Stimulated activated CD4-positive, alpha-beta T cell treated with anti-CD3 and anti-CD28 coated beads, Interleukin-4, amount 100 ng/mL, for 1 hour (primary cell): ENCODE data around the gene TDRD7.
"Not testable (repeated sequence)": the region's sequence is repeated elsewhere in the genome, so short reads cannot be mapped to it uniquely, and the experiment has no call there.

ENCODE experiments used
- DNase-seq: peaks from one replicate; pipeline ENCODE4 v3.0.0-alpha.2; 2020

TDRD7 gene

GRCh38 chr9:97427885-97428284, 16.0 kb downstream of the TDRD7 start:
- no peak for DNase-seq

- no peak for DNase-seq
Observed at GRCh38 chr9:97430316-97431043, 18.6 kb downstream of the TDRD7 start.

- DNase-seq = no peak
Observed at GRCh38 chr9:97431044-97431441, 19.1 kb downstream of the TDRD7 start.

DNA sequence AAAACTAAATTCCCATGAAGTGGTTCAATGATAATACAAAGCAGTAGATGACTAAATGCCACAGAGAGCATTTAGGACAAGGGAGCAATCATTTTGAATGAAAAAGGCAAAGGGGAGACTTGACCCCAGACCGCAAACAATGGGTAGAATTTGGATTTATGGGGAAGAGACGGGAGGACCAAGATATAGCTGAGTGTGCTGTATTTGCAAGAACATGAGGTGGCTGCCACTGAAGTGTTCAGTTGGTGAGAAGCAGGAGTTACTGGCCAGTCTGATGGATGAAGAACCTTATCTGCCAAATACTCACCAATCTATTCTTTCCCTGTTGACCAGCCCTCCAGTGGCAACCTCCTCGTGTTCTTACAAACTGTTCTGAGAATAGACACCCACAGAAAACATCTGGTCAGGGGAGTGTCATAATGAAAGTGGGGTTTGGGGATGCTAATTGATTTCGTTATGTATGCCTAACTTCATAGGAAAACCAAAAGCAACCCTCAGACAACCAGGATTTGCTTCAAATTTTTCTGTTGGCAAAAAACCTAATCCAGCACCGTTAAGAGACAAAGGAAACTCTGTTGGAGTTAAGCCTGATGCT, 19.8 kb downstream of the TDRD7 start:
- no peak for DNase-seq

DNA sequence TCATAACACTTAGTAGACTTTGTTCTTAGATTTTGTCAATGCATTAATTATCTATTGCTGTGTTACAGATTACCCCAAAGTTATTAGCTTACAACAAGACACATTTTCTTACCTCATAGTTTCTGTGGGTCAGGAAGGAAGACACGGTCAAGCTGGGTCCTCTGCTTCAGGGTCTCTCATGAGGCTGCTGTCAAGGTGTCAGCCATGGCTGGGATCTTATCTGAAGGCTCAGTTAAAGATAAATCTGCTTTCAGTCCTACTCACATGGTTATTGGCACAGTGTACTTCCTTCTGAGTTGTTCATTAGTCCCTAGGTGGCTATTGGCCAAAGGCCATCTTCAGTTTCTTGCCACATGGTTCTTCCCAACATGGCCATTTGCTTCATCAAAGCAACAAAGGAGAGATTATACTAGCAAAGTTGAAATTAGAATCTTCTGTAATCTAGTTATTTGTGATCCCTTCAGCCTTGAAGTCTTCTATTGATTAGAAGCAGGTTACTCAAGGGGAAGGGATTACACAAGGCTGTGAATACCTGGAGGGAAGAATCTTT, 25.2 kb downstream of the TDRD7 start:
- no peak for DNase-seq

DNA sequence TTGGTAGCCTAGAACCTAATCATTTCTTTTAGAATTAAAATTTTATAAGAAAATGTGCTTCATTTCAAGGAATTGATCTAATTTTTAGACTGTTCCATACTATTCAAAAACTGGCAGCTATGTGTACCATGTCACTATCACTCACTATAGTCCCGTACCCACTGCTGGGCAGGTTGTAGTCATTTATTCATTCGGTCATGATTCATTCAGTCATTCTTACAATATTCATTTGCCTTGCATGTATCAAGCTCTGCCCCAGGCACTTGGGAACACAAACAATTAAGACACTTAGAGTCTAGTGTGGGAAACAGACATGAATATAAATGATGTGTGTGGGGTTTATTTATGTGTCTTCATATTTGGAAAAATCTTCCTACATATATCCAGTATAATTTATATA, 26.4 kb downstream of the TDRD7 start:
- no peak for DNase-seq

DNA sequence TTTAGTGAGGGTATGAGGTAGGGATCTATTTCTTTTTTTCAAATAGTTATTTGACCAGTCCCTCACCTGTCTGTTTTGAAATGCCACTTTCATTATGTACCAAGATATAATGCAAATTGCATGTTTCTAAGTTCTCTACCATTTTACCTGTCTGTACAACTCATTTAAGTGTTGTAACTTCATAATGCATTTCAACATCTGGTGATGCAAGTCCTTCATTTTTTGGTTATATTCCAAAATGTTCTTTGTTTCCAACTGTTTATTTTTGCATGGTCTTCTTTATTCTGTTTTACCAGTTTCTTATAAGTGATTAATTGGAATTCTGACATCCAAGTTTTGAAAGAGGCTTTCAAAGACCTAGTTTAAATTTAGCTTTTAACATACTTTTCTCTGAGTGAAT, 26.8 kb downstream of the TDRD7 start:
- DNase-seq = no peak

DNA sequence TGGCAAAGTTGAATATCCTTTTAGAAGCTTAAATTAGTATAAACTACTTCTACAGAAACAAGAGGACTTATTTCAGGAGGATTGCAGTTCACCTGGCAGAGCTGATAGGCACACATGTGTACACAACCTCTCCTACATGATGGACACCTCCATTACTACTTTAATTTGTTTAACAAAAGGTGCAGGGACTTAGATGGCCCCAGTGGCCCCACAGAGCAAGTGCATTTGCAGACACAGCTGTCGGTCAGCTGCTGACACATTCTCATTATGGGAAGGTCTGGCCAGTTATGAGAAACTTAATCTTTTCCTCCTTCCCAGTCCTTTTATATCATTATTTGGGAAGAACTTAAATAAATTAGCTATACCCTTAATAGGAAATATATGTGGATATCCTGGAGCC, 28.3 kb downstream of the TDRD7 start:
- no peak for DNase-seq

DNA sequence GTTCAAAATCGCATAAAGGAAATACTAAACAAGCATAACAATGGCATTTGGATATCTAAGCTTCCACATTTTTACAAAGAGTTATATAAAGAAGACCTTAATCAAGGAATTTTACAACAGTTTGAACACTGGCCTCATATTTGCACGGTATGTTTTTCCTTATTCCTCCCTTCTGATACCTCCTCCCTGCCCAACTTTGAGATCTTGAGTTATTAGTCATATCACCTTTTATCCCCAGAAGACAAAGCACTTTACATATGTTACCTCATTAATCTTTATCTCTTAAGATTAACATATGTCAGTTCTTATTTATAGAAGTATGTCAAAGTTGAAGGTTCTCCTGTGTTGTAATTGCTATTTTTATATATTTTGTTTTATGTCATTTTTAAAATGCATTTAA, 29.8 kb downstream of the TDRD7 start:
- no peak for DNase-seq

- no peak for DNase-seq
Observed at GRCh38 chr9:97445119-97445701, 33.3 kb downstream of the TDRD7 start.

DNA sequence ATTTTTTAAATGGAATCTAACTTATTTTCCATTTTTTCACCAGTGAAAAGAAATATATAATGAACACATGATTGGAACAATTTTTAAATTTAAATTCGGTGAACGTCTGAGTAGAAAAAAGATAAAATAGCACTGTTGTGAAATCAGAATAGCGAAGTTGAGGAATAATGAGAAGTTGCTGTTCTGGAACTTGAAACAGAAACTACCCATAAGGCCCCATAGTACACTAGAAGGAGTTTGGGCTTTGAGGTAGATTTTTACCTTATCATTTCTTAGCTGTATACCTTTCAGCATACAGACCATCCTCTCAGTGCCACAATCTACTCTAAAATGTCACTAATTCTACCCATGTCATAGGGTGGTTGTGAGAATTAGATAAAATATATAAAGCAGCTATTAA, 35.1 kb downstream of the TDRD7 start:
- DNase-seq = no peak

GRCh38 chr9:97453573-97453972, 41.7 kb downstream of the TDRD7 start:
- not testable (repeated sequence) for DNase-seq

DNA sequence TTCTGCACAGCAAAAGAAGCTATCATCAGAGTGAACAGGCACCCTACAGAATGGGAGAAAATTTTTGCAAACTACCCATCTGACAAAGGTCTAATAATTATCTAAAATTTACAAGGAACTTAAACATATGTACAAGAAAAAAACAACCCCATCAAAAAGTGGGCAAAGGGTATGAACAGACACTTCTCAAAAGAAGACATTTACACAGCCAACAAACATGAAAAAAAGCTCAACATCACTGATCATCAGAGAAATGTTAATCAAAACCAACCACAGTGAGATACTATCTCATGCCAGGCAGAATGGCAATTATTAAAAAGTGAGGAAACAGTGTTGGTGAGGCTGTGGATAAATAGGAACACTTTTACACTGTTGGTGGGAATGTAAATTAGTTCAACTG, 44.9 kb downstream of the TDRD7 start:
- not testable (repeated sequence) for DNase-seq

GRCh38 chr9:97459326-97459725, 47.4 kb downstream of the TDRD7 start:
- DNase-seq = no peak

DNA sequence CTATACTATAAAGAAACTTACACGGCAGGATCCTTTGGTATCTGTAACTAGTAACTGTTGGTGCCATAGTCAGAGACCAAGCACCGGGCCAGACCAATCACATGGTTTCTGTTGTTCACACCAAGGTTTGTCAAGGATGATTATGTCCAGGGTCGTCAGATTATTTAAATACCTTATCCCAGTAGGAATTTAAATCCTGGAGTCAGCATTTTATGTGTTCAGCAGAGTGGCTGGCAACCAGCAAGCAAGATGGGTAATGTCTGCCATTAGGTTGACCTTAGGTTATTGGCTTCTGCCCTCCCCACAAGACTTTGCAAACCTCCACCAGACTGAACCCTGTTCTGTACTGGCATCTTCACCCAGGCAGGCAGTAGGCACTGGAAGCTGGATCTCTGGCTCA, 50.3 kb downstream of the TDRD7 start:
- DNase-seq = no peak

GRCh38 chr9:97462914-97463313, 51.0 kb downstream of the TDRD7 start:
- no peak for DNase-seq

GRCh38 chr9:97468658-97469448, 57.0 kb downstream of the TDRD7 start:
- DNase-seq = peak; percentile 20

DNA sequence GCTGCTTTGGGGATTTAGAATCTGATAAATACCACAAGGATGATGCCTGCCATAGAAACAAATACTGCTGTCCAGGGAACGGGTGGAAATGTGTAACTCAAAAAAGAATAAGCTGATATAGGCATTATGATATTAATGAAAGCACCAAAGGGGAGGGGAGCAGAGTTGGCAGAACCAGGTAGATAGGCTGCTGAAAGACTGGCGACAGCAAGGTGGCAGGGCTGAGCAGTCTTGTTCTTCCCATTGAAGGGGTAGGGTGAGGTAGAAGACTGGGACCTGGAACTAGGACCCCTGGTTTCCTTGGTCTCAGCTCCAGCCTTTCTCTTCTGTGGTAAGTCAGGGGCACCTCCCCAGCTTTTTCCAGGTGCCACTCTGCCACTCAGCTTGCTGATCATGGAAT, 58.2 kb downstream of the TDRD7 start:
- DNase-seq = no peak

DNA sequence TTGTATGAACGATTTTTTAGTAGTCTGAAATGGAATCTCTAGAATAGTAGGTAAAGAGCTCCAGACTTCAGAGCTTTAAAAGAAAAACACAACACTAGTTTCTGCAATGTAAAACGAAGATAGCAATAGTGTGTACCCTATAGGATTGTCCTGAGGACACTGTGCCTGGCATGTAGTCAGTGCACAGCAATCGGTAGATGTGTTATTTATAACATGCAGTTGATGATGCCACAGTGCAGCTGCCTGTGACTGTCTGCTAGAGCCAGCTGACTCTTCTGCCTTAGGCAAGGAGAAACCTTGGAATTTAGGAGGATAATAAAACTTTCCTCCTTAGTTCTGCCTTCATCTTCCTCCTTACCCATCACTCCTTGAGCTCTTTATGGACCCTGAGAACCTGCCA, 61.8 kb downstream of the TDRD7 start:
- DNase-seq = no peak

- no peak for DNase-seq
Observed at GRCh38 chr9:97474372-97474925, 62.6 kb downstream of the TDRD7 start.

- no peak for DNase-seq
Observed at GRCh38 chr9:97475059-97475458, 63.2 kb downstream of the TDRD7 start.

DNA sequence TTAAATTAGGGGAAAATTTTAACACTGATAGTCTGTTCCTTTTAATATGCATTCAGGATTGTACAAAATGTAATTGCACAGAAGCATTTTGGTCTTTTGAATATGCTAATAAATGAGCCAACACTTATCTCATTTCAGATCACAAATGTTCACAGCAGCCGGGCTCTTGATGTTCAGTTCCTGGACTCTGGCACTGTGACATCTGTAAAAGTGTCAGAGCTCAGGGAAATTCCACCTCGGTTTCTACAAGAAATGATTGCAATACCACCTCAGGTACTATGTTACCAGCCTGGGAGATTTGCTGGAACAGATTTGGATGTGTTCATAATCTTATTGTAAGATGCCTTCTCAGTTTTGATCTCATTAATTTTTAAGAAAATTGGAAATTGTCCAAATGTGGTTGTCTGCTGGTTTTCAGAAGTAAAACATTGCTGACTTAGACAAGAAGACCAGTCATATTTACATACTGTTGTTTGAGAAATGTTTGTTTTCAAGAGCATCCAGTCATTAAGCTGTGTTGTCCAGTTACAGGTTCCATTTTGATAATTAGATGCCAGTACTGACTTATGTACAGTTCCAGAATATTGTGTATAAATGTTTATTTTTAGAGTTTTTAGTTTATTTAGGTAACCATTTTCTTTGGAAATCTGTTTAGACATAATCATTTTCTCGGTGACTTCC, 66.5 kb downstream of the TDRD7 start:
- no peak for DNase-seq
